CD4-positive, CD25-positive, alpha-beta regulatory T cell (primary cell): ENCODE results near the gene GDF11. TPM values are rescaled to one million over a fixed set of nuclear protein-coding genes. Genes with fewer than 3 reads are reported as not detected.

Experiments
- ATAC-seq, 2 donors: fragments of 150-1000 bp; cut with Tn5 transposase; one replicate each; pipeline ENCODE4 v1.10.0; 2021; ENCODE audit warnings: low read depth in 2 of 2, moderate number of reproducible peaks in 2 of 2, moderate library complexity in 1 of 2
- DNase-seq, 3 donors: peaks; one replicate each; pipeline versions ENCODE4 v3.0.0 to v3.0.0-alpha.2; 2012 to 2022; ENCODE audit warnings: mixed read lengths in 1 of 3
- H3K27ac ChIP-seq: one replicate; pipeline ENCODE4 v1.7.0; 2013; ENCODE audit warnings: mild to moderate bottlenecking, low read length; ENCODE audit not compliant: insufficient read depth, poor library complexity, severe bottlenecking
- H3K27me3 ChIP-seq: one replicate; pipeline ENCODE4 v1.7.0; 2013; ENCODE audit warnings: low read length; ENCODE audit not compliant: control insufficient read depth, insufficient read depth
- H3K36me3 ChIP-seq: one replicate; pipeline ENCODE4 v1.7.0; 2013; ENCODE audit warnings: mild to moderate bottlenecking, low read length, moderate library complexity; ENCODE audit not compliant: control insufficient read depth, insufficient read depth
- H3K4me1 ChIP-seq: 2 replicates; pipeline ENCODE4 v1.7.0; 2013; ENCODE audit warnings: mild to moderate bottlenecking, low read length; ENCODE audit not compliant: insufficient read depth, control insufficient read depth, poor library complexity, severe bottlenecking
- H3K4me3 ChIP-seq: one replicate; pipeline ENCODE4 v1.7.0; 2013; ENCODE audit warnings: low read depth, mild to moderate bottlenecking, low read length, moderate library complexity
- H3K9me3 ChIP-seq, 2 experiments: 1 replicate in 1 of 2; 2 replicates in 1 of 2; pipeline ENCODE4 v1.7.0; 2013; ENCODE audit warnings: low read length in 2 of 2, mild to moderate bottlenecking in 1 of 2, moderate library complexity in 1 of 2; ENCODE audit not compliant: control insufficient read depth in 2 of 2
- H3K27ac Mint-ChIP-seq, 3 donors: one replicate each; pipeline ENCODE4 v1.8.0; 2020 to 2022; ENCODE audit warnings: mild to moderate bottlenecking in 3 of 3, mixed read lengths in 3 of 3, moderate library complexity in 2 of 3
- H3K27me3 Mint-ChIP-seq: one replicate; pipeline ENCODE4 v1.8.0; 2022; ENCODE audit warnings: mild to moderate bottlenecking, mixed read lengths
- H3K36me3 Mint-ChIP-seq: one replicate; pipeline ENCODE4 v1.8.0; 2020; ENCODE audit warnings: mixed read lengths
- H3K4me1 Mint-ChIP-seq, 4 donors: one replicate each; pipeline ENCODE4 v1.8.0; 2020 to 2022; ENCODE audit warnings: mixed read lengths in 4 of 4, mild to moderate bottlenecking in 1 of 4
- H3K4me3 Mint-ChIP-seq, 4 donors: one replicate each; pipeline ENCODE4 v1.8.0; 2020 to 2022; ENCODE audit warnings: mild to moderate bottlenecking in 4 of 4, mixed read lengths in 4 of 4, moderate library complexity in 3 of 4
- H3K9me3 Mint-ChIP-seq, 7 donors: one replicate each; pipeline ENCODE4 v1.8.0; 2020 to 2022; ENCODE audit warnings: mixed read lengths in 7 of 7, mild to moderate bottlenecking in 3 of 7, moderate library complexity in 2 of 7
- polyA plus RNA-seq, 4 donors: library from polyadenylated mRNA; unstranded; fragments of 300-500 nt; fragmentation: Illumina TruSeq; gene quantifications; one replicate each; pipeline ENCODE4 v1.2.3, GENCODE V29; 2021
- total RNA-seq: library from RNA; stranded (reverse); gene quantifications from one replicate; pipeline ENCODE4 v1.2.3, GENCODE V29; 2022

Gene GDF11
- total and polyA plus RNA-seq, 5 donors from 2014 or later: 0.56 to 7.4 (median 0.75) TPM

DNA sequence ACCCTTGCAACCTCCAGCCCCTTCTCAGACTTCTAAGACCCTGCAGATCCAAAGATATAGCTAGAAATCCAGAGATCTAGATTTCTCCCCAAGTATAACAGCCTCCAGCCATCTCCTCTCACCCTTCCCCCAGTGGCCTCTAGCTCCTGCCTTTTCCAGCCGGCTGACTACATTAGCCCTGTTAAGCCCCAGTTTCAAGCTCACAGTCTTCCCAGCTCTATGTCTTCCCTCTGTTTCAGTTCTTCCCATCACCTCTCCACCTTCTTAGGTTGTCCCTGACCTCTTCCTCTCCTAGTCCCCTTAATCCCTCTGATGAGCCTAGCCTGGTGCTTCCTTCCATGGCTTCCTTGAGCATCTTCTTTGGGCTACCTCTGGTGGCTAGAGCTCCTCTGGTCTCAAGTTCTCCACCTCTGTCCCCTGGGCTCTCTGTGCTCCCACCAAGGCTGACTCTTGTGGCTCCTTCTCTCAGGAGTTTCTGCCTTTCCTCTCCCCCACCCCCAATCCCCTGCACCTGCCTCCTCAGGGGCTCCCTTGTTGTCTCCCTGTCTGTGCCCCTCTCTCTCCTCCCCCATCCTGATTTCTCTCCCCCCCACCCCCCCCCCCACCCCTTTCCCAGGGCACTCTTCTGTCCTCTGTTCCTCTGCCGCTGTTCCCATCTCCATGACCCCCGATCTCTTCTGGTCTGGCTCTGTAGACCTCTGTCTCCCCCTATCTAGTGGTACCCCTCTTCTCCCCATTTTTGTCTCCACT, 816 bp upstream of the GDF11 start:
- no peaks in the 10 kb centered on the region for H3K36me3 Mint-ChIP-seq
- H3K27me3 ChIP-seq: no peaks in the 10 kb centered on the region
- H3K9me3 ChIP-seq: no peaks in the 10 kb centered on the region
- peaks cover 34% of the 10 kb centered on the region for H3K4me1 ChIP-seq
- H3K27me3 Mint-ChIP-seq: peaks cover 5% of the 10 kb centered on the region
- peaks cover 5 to 57% (median 36%) of the 10 kb centered on the region in 4 donors for H3K4me1 Mint-ChIP-seq
- H3K4me3 ChIP-seq: peak overlapping the region; percentile 79
- peak overlapping the region; percentile 85 to 87 (median 86) for H3K27ac Mint-ChIP-seq
- ATAC-seq: no peak
- H3K9me3 Mint-ChIP-seq: no peaks in the 10 kb centered on the region
- H3K4me3 Mint-ChIP-seq: peak overlapping the region; percentile 80 to 93 (median 84)
- DNase-seq: no peak
- H3K36me3 ChIP-seq: no peaks in the 10 kb centered on the region
- peak overlapping the region; percentile 66 for H3K27ac ChIP-seq

DNA sequence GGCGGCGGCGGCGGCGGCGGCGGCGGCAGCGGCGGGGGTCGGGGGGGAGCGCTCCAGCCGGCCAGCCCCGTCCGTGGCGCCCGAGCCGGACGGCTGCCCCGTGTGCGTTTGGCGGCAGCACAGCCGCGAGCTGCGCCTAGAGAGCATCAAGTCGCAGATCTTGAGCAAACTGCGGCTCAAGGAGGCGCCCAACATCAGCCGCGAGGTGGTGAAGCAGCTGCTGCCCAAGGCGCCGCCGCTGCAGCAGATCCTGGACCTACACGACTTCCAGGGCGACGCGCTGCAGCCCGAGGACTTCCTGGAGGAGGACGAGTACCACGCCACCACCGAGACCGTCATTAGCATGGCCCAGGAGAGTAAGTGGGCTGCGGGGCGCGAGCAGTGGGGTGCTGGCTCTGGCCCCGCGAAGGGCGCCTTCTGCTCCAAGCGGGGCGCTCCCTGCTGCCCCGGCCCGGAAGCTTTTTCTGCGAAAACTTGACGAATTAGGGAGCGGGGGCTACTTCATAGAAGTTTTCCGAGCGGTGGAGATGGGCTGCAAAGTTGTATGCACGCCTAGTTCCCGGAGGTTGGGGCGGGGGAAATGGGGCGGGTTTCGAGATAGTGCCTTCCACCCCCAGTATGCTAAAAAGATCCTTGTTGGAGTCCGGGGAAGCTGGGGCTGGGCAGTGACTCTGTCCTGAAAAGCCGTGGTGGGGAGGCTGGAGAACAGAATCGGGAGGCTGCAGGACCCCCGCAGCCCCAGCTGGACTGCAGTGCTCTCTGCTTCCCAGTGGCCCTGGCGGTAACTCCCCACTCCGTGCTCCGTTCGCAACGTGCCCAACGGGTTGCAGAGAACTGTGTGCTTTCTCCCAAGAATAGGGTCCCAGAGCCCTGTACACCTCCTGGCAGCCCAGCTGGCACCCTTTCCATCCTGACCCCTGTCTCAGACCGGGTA, 751 bp downstream of the GDF11 start:
- Mint-ChIP-seq H3K9me3 (no peaks in the 10 kb centered on the region), H3K27ac (peak overlapping the region; percentile 85 to 88 (median 86)), H3K4me1 (peaks cover 0 to 48% (median 25%) of the 10 kb centered on the region in 4 donors), H3K36me3 (no peaks in the 10 kb centered on the region), H3K4me3 (peak overlapping the region; percentile 93 to 97 (median 94)), H3K27me3 (peaks cover 5% of the 10 kb centered on the region)
- H3K4me3 ChIP-seq: peak overlapping the region; percentile 65
- peaks cover 19% of the 10 kb centered on the region for H3K4me1 ChIP-seq
- peak; percentile 28 to 71 (median 44) for DNase-seq
- H3K27me3 ChIP-seq: no peaks in the 10 kb centered on the region
- H3K36me3 ChIP-seq: no peaks in the 10 kb centered on the region
- H3K9me3 ChIP-seq: no peaks in the 10 kb centered on the region
- peak overlapping the region; percentile 23 for H3K27ac ChIP-seq
- peak; percentile 43 to 51 for ATAC-seq

DNA sequence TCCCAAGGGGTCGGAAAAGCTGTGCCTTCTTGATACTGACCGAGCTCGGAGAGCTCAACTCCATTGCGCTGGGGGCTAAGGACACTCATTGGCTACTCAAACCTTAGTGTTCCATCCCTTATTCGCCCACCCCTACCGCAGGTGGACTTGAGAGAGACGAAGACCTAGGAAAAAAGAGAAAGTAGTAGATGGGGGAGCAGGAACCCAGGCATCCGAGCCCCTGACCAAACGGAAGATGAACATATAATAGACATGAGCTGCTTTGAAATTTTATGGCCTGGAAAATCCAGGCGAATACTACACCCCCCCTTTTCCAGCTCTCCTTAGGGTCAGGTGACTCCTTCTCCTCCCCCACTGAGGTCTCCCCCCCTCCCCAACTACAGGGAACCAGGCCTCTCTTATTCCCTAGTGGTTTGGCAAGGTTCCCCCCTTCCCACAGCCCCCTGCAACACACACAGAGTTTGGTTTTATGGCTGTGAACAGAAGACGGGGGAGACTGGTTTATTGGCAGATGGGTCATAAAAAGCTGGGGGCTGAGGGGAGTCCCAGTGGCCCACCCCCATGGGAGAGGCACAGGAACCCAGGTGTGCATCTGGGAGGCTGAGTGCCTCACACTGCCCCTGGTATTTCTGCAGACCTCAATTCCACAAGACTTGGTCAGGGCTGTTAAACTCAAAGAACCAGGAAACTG, 1.6 kb downstream of the GDF11 start:
- ATAC-seq (no peak), DNase-seq (no peak)
- Mint-ChIP-seq H3K36me3 (no peaks in the 10 kb centered on the region), H3K4me3 (peak overlapping the region; percentile 93 to 97 (median 94)), H3K27ac (peak overlapping the region; percentile 85 to 88 (median 86)), H3K4me1 (peaks cover 0 to 48% (median 25%) of the 10 kb centered on the region in 4 donors), H3K27me3 (peaks cover 5% of the 10 kb centered on the region), H3K9me3 (no peaks in the 10 kb centered on the region)
- no peaks in the 10 kb centered on the region for H3K27me3 ChIP-seq
- H3K27ac ChIP-seq: peak overlapping the region; percentile 55
- H3K9me3 ChIP-seq: no peaks in the 10 kb centered on the region
- peaks cover 19% of the 10 kb centered on the region for H3K4me1 ChIP-seq
- H3K36me3 ChIP-seq: peaks cover 2% of the 10 kb centered on the region
- peak overlapping the region; percentile 65 for H3K4me3 ChIP-seq

DNA sequence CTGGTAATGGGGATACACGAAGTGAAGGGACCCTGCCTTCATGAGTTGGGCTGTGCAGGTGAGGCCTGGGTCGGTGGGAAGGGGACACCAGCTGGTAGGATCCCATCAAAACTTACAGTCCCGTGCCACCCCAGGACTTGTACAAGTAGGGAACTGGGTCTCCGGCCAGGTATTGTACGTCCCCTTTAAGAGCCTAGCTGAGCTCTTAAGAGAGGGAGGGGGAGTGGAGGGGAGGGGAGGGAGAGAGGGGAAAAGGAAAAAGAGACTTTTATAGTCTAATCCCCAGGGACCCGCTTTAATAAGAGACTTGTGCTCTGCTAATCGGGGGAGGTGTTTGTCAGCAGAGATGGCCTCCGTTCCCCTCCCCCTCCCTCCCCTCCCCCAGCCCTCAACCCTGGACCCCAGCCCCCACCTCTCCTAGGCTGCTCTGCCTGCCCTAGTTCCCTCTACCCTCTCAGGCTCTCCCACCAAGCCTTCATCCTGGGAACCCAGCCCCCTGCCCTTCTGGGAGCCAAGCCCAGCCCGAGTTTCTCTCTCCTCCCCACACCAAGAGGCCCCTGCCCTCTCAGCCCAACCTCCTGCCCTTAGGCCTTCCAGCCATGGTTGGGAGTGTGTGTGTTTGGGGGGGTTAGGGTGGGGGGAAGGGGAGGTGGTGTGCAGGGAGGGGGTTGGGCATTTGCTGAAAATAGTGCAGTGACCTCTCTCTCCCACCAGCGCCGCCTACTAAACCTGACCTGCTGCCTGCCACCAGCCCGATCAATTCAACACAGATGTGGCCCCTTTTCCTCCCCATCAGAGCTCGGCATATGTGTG, 2.6 kb downstream of the GDF11 start:
- peaks cover 5% of the 10 kb centered on the region for H3K36me3 Mint-ChIP-seq
- H3K4me3 Mint-ChIP-seq: peak overlapping the region; percentile 93 to 97 (median 94)
- ATAC-seq (no peak), DNase-seq (no peak)
- H3K9me3 Mint-ChIP-seq: no peaks in the 10 kb centered on the region
- H3K27ac Mint-ChIP-seq: peak overlapping the region; percentile 77 to 88 (median 85)
- peaks cover 0 to 50% (median 25%) of the 10 kb centered on the region in 4 donors for H3K4me1 Mint-ChIP-seq
- peaks cover 2% of the 10 kb centered on the region for H3K27me3 Mint-ChIP-seq
- Histone ChIP-seq H3K27me3 (no peaks in the 10 kb centered on the region), H3K36me3 (peaks cover 2% of the 10 kb centered on the region), H3K4me3 (no peak overlapping the region), H3K27ac (peak overlapping the region; percentile 55), H3K9me3 (no peaks in the 10 kb centered on the region), H3K4me1 (peaks cover 19% of the 10 kb centered on the region)

DNA sequence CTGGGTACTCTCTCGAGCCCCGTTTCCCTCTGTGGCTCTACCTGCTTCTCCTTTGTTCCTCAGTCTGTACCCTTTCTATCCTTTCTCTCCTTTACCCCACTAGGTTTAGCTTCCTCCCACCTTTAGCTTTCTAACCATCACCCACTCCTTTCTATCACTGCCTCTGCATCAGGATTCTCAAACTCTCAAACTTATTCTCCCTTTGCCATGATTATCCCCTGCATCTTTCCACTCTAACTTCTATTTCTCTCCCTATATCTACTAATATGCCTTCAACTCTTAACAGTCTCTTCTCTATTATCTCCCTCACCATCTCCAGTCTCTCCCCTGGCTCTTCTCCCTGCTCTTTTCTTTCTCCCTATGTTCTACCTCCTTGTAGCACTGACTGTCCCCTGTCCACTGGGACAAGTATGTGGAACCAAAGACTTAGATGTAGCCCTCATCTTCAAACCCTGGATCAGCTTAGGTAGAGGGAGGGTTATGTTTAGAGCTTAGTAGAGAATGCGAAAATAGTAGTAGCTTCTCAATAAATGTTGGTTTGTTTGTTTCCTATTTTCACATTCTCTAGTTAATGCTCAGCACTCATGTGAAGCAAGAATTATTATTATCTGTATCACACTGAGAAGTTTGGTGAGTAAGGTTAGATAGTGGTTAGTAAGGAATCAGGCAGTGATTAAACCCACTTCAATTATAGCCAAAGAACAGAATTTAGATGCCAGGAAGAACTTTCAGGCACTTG, 3.4 kb downstream of the GDF11 start:
- ATAC-seq (no peak), DNase-seq (no peak)
- Mint-ChIP-seq H3K4me3 (peak overlapping the region; percentile 1 to 74 (median 62)), H3K36me3 (peaks cover 5% of the 10 kb centered on the region), H3K9me3 (no peaks in the 10 kb centered on the region), H3K27ac (peak overlapping the region in 2 of 3 donors; percentile 77 to 79), H3K27me3 (no peaks in the 10 kb centered on the region), H3K4me1 (peaks cover 0 to 50% (median 25%) of the 10 kb centered on the region in 4 donors)
- H3K9me3 ChIP-seq: no peaks in the 10 kb centered on the region
- no peak overlapping the region for H3K4me3 ChIP-seq
- no peaks in the 10 kb centered on the region for H3K27me3 ChIP-seq
- H3K27ac ChIP-seq: no peak overlapping the region
- H3K4me1 ChIP-seq: peaks cover 19% of the 10 kb centered on the region
- peaks cover 9% of the 10 kb centered on the region for H3K36me3 ChIP-seq

DNA sequence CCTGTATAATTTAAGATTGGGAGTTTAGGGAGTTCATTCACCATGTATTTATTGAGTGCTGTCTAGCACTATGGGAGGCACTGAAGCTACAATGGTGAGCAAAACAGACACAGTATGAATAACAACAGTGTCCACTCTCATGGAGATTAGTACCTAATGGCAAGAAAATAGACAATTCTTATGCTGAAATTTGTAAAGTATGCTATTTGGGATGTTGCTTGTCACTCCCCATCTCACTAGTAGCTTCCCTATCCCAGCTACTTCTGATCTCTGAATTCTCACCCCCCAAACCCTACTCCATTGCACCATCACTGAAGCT, 4.0 kb downstream of the GDF11 start:
- no peaks in the 10 kb centered on the region for H3K27me3 Mint-ChIP-seq
- Histone ChIP-seq H3K36me3 (peaks cover 14% of the 10 kb centered on the region), H3K4me3 (no peak overlapping the region), H3K27me3 (no peaks in the 10 kb centered on the region), H3K4me1 (peaks cover 19% of the 10 kb centered on the region), H3K9me3 (no peaks in the 10 kb centered on the region), H3K27ac (no peak overlapping the region)
- H3K4me1 Mint-ChIP-seq: peaks cover 0 to 48% (median 24%) of the 10 kb centered on the region in 4 donors
- peaks cover 5% of the 10 kb centered on the region for H3K36me3 Mint-ChIP-seq
- H3K9me3 Mint-ChIP-seq: no peaks in the 10 kb centered on the region
- DNase-seq (no peak), ATAC-seq (no peak)
- peak overlapping the region in 2 of 3 donors; percentile 22 to 23 for H3K27ac Mint-ChIP-seq
- H3K4me3 Mint-ChIP-seq: peak overlapping the region in 1 of 4 donors; percentile 74
